Endothelial cell of hepatic sinusoid (primary cell): Measurements from ENCODE around the gene UQCR10.
"Not testable (repeated sequence)": the region's sequence is repeated elsewhere in the genome, so short reads cannot be mapped to it uniquely, and the experiment has no call there.

Experiments
- in situ Hi-C: cut with HindIII; loops from 2 replicates; pipeline ENCODE4 v1.10.0; 2017; ENCODE audit warnings: low sequenced_read_pairs

The UQCR10 gene

DNA sequence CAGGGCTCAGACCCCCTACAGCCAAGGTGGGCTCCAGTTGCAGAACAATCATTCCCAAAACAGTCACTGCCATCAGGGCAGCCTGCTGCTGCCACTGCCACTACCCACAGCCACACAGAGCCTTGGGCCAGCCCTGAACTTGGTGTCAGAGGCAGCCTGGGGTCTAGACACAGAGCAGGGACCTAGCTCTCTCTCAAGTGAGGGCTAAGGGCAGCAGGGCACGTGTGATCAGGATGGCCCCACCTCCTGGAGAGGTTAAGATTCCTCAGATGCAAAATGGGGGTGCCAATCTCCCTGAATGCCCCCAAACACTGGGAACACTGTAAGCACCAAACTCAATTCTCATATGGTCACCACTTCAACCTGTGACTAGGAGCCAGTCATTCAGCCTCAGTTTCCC is 31.8 kb upstream of the UQCR10 start:
- in situ Hi-C loops: no loop called here

DNA sequence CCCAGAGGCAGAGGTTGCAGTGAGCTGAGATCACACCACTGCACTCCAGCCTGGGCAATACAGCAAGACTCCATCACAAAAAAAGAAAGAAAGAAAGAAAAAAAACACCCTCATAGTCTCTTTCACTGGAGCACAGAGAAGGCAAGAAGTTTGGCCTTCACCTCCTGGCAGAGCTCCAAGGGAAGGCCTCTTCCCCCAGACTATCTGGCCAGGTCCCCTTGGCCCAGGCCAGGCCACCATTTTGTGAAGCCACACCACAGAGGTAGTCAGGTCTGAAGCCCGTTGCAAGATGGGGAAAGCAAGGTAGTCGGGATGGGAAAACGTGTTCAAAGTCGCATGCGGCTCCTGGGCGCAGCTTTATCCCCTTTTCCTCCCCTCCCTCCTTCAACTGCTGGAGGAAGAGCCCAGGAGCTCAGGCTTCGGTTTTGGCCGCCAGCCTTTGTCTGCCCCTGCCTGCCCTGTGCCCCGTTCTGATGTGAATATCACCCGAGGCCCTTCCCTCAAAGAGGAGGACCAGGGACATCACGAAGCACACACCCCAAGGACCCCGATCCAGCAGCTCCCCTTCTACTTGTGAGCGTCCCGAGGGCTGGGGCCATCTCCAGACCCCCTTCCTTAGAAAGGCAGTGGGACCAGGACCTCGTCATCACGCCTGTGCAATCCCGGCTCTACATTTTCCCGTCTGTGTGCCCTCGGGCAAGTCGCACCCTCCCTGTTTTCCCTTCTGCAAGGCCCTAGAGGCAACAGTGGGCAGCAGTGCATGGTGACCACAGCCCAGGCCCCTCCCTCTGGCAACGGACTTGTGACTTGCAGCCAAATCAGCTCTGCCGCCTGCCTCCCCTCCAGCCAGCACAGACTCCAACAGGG is 29.7 kb upstream of the UQCR10 start:
- in situ Hi-C loops: no loop called here

GRCh38 chr22:29738118-29738815 is 28.9 kb upstream of the UQCR10 start:
- in situ Hi-C loops: no loop called here

DNA sequence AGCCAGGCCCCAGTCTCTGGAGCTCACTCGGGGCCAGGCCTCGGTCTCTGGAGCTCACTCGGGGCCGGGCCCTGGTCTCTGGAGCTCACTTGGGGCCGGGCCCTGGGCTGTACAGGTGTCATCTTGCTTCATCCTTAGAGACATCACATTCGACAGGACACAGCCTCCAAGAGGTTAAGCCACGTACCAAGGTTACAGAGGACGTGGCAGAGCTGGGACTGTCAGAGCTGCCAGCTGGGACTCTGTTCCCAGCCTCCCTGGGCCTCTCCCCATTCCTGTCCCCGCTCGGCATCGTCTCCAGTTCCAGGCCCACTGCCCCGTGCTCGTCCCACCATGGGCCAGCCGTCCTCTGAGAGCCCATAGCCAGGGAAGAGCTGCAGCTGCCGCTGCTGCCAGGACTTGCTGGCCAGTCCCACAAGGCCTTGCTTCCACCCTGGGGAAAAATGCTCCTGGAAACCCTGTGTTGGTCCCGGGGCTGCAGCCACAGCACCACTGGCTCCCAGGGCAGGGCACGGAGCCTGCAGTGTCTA is 27.8 kb upstream of the UQCR10 start:
- in situ Hi-C loops: no loop called here

- in situ Hi-C loops: no loop called here
Measured at GRCh38 chr22:29740216-29740615, 27.0 kb upstream of the UQCR10 start.

DNA sequence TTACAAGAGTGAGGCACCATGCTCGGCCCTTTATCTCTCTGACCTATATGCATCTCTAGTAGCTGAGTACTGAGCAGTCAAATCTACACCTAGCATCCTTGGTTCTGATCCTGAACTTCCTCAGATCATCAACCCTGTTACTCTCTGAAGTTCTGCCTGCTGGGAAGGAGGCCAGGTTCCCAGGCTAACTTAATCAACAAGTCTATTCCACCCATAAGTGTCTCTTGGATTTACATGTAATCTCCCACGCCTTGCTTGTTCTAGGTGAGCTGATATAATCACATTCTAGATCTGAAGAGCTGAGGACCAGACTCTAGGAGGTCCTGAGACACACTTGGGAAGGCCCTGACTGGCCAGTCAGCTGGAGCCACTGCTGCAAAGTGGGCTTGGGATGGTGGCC is 25.2 kb upstream of the UQCR10 start:
- in situ Hi-C loops: no loop called here

DNA sequence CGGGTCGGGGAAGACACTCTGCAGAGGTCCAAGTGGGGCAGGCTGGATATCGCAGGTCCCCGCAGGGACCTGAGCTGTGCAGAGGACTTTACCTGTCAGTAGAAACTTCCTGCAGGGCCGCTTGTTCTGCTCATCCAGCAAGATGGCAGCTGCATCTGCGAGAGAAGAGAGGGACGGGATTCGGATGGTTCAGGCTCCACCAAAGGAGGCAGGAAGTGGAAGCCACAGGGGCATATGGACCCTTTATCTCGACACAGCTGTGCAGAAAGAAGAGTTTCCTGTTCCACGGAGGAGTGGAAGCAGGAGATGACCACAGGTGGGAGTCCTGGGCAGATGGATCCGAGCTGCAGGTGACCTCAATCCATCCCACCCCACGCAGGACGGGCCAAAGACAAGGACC is 24.8 kb upstream of the UQCR10 start:
- in situ Hi-C loops: no loop called here

GRCh38 chr22:29744902-29745301 is 22.3 kb upstream of the UQCR10 start:
- in situ Hi-C loops: no loop called here

DNA sequence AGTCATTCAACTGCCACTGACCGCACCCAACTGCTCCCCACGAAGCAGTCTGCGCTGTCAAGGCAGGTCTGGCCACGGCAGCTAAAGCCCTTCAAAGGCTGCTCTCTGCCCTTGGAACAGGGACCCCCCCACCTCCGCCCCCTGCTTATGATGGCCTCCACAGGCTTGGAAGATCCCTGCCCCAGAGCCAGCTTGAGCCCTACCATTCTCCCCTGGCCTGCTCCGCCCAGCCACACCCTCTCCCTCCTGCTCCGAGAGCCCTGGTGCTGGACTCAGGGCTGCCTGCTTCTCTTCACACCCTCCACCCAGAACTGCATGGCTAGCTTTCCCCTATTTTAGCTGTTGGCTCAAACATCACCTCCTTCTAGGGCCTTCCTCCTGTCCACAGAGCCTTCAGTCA is 19.3 kb upstream of the UQCR10 start:
- in situ Hi-C loops: no loop called here

DNA sequence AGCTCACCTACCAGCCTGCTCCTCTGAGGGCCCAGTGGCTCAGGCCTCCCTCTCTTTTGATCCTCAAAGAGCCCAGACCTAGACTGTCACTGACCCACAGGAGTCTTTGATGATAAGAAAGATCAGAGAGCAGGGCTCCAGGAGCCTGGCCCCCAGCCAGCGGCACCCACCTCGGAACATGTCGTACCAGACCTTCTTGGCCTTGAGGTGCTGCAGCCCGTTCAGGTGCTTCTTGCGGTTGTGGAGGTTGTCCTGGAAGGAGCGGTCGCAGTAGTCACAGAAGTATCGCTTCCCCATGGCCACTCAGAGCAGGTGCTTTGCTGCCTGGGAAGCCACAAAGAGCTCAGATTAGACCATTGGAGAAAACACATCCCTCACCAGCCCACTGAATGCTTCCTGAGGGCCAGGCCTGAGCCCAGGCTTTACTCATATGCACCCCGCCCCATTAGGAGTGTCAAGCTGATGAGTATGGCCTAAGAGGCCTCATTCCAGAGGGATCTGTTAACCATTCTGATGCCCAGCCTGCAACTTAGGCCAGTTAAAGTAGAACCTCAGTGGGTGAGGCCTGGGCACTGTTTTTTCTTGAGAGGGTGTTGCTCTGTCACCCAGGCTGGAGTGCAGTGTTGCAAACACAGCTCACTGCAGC is 18.8 kb upstream of the UQCR10 start:
- in situ Hi-C loops: no loop called here

- in situ Hi-C loops: no loop called here
Measured at GRCh38 chr22:29750029-29750428, 17.1 kb upstream of the UQCR10 start.

DNA sequence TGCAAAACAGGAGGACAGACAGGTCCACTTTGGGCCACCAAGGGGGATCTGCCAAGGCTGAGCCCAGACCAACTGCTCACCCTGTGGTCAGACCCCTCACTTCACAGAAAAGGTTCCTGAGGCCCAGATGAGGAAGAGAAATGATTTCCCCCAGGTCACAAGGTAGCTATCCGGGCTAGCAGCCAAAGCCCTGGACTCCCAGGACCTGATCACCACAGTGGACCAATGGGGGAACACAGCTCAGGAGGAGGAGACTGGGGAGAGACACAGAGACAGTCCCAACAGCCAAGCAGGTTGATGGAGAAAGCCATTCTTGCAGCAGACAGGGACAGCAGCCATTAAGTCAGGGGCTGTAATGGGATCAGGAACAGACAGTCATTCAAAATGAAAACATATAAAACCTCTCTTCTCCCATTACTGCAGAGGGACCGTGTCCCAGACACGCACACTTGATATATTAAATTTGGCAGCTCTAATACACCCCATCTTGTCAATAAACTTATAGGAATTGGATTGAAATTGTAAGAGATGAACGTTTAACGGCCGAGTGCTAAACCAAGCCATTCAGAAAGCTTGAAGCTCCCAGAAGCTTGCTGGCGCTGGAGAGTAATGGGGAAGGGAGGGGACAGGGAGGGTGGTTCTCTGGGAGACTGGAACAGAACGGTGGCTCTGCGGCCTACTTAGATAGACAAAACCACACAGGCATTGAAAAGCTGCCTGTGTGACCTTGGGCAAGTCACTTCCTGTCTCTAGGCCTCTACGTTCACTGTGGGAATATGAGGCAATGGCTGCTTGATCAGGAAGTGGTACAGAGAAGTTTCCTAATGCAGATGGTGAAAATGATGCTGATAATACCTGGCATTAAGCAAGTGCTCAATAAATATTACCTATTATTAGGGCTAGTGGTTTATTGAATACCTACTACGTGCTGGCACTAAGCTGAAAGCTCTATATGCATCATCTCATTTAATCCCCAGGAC is 16.3 kb upstream of the UQCR10 start:
- in situ Hi-C loops: no loop called here

DNA sequence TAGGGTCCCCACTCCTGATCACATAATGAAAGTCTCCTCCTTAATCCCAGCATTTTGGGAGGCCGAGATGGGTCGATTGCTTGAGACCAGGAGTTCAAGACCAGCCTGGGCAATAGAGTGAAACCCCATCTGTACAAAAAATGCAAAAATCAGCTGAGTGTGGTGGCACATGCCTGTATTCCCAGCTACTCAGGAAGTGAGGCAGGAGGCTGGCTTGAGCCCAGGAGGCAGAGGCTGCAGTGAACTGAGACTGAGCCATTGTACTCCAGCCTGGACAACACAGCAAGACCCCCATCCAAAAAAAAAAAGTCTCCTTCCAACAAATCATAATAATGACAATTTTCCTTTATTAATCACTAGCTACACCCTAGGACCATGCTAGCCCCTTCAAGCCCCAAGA is 15.5 kb upstream of the UQCR10 start:
- in situ Hi-C loops: no loop called here

GRCh38 chr22:29753808-29754657 is 13.1 kb upstream of the UQCR10 start:
- in situ Hi-C loops: no loop called here

GRCh38 chr22:29754658-29755395 is 12.3 kb upstream of the UQCR10 start:
- in situ Hi-C loops: not testable (repeated sequence)

DNA sequence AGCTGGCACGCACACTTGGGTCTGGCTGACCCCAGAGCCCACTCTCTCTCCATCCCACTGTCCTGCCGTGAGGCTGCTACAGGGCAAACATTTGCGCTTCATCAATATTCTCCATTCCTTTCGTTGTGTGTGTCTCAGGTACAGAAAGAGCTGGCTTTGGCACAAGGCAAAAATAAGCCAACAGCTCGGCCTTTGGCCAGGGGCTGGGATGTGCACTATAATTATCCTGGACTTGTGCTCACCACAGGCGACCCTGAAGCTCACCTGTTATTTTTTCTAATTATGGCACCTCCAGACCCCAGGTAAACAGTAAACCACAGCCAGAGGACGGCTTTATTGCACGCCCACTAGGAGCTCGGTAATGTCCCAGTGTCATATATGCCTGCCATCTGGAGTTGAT is 11.3 kb upstream of the UQCR10 start:
- in situ Hi-C loops: no loop called here

- in situ Hi-C loops: no loop called here
Measured at GRCh38 chr22:29756341-29756740, 10.8 kb upstream of the UQCR10 start.

- in situ Hi-C loops: no loop called here
Measured at GRCh38 chr22:29757096-29757495, 10.1 kb upstream of the UQCR10 start.

DNA sequence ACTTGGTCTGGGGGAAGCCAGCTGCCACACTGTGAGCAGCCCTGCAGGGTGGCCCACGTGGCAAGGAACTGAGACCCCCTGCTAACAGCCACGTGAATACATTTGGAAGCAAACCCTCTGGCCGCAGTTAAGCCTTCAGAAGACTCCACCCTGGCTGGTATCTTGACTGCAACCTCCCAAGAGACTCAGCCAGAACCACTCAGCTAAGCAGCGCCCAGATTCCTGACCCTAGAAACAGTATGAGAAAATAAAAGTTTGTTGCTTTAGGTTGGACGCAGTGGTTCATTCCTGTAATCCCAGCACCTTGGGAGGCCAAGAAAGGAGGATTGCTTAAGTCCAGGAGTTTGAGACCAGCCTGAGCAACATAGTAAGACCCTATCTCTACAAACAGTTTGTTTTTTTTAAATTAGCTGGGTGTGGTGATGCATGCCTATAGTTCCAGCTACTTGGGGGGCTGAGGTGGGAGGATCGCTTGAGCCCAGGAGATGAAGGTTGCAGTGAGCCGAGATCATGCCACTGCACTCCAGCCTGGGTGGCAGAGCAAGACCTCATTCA is 9.0 kb upstream of the UQCR10 start:
- in situ Hi-C loops: no loop called here
